NCI-H774 (cell line): Measurements from ENCODE around the gene ALK.
"Not testable (repeated sequence)": the region's sequence is repeated elsewhere in the genome, so short reads cannot be mapped to it uniquely, and the experiment has no call there.

Experiments
- DNase-seq: peaks from one replicate; lab custom pipeline; 2025; lab: John Stamatoyannopoulos, UW

The ALK gene

GRCh38 chr2:29755233-29755632, 166.2 kb downstream of the ALK start:
- DNase-seq = no peak

- DNase-seq = no peak
Measured at GRCh38 chr2:29753671-29754444, 167.5 kb downstream of the ALK start.

GRCh38 chr2:29751390-29751789, 170.0 kb downstream of the ALK start:
- no peak for DNase-seq

GRCh38 chr2:29750463-29750862, 170.9 kb downstream of the ALK start:
- DNase-seq = not testable (repeated sequence)

- no peak for DNase-seq
Measured at GRCh38 chr2:29749843-29750242, 171.5 kb downstream of the ALK start.

- no peak for DNase-seq
Measured at GRCh38 chr2:29749041-29749440, 172.3 kb downstream of the ALK start.

GRCh38 chr2:29747786-29748470, 173.5 kb downstream of the ALK start:
- no peak for DNase-seq

- no peak for DNase-seq
Measured at GRCh38 chr2:29744976-29745375, 176.4 kb downstream of the ALK start.

GRCh38 chr2:29743516-29743915, 177.9 kb downstream of the ALK start:
- DNase-seq = no peak

GRCh38 chr2:29742656-29743055, 178.7 kb downstream of the ALK start:
- DNase-seq = no peak

- DNase-seq = no peak
Measured at GRCh38 chr2:29741132-29741531, 180.3 kb downstream of the ALK start.

GRCh38 chr2:29733965-29734364, 187.4 kb downstream of the ALK start:
- DNase-seq = no peak

- no peak for DNase-seq
Measured at GRCh38 chr2:29733213-29733612, 188.2 kb downstream of the ALK start.

- no peak for DNase-seq
Measured at GRCh38 chr2:29731948-29732347, 189.4 kb downstream of the ALK start.

- no peak for DNase-seq
Measured at GRCh38 chr2:29729932-29730331, 191.5 kb downstream of the ALK start.

- DNase-seq = no peak
Measured at GRCh38 chr2:29729401-29729800, 192.0 kb downstream of the ALK start.

GRCh38 chr2:29726976-29727375, 194.4 kb downstream of the ALK start:
- no peak for DNase-seq

GRCh38 chr2:29725610-29726009, 195.8 kb downstream of the ALK start:
- DNase-seq = no peak

GRCh38 chr2:29724282-29724681, 197.1 kb downstream of the ALK start:
- DNase-seq = no peak

- DNase-seq = no peak
Measured at GRCh38 chr2:29723255-29724001, 198.0 kb downstream of the ALK start.

- DNase-seq = no peak
Measured at GRCh38 chr2:29719639-29720038, 201.7 kb downstream of the ALK start.

- no peak for DNase-seq
Measured at GRCh38 chr2:29718076-29718686, 203.2 kb downstream of the ALK start.
